ES-I3 (cell line): ENCODE data around the gene KNL1.
"Not testable (repeated sequence)": the region's sequence is repeated elsewhere in the genome, so short reads cannot be mapped to it uniquely, and the experiment has no call there.

Experiments
- H3K36me3 ChIP-seq: 2 replicates; pipeline ENCODE4 v1.6.1; 2013; ENCODE audit warnings: mild to moderate bottlenecking, low read length, control low read depth, moderate library complexity; ENCODE audit not compliant: insufficient read depth
- H3K4me1 ChIP-seq: 2 replicates; pipeline ENCODE4 v1.6.1; 2013; ENCODE audit warnings: mild to moderate bottlenecking, control low read depth, low read length; ENCODE audit not compliant: insufficient read depth
- H3K9ac ChIP-seq: 2 replicates; pipeline ENCODE4 v1.6.1; 2013; ENCODE audit warnings: low read depth, mild to moderate bottlenecking, low read length, moderate library complexity
- H3K9me3 ChIP-seq: 2 replicates; pipeline ENCODE4 v1.6.1; 2013; ENCODE audit warnings: mild to moderate bottlenecking, low read length, moderate library complexity; ENCODE audit not compliant: control insufficient read depth, insufficient read depth

Gene KNL1

GRCh38 chr15:40569129-40569953 is 24.7 kb upstream of the KNL1 start, which contains the start of gene RPUSD2:
Gene RPUSD2, plus strand, starts transcription at chr15:40569299. Its CDS starts 39 bp downstream, at chr15:40569338.
- peak within 1 kb of the TSS; percentile 85 for H3K9ac ChIP-seq
- H3K36me3 ChIP-seq: peaks cover 8% of the 10 kb centered on the region
- peaks cover 5% of the 10 kb centered on the region; the same call in 1 of the 2 replicates for H3K4me1 ChIP-seq
- H3K9me3 ChIP-seq: no peaks in the 10 kb centered on the region

DNA sequence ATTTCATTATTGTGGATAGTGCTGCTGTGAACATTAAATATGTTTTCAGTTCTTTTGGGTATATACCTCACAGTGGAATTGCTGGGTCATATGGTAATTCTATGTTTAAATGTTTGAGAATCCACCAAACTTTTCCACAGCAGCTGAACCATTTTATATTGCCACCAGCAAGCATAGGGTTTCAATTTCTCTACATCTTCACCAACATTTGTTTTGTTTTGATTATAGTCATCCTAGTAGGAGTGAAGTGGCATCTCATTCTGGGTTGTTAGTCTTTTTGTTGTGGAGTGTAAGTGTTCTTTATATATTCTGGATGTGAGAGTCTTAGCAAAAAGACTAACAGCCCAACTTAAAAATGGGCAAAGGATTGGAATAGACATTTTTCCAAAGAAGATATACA is 18.9 kb upstream of the KNL1 start:
- peaks cover 4% of the 10 kb centered on the region; the same call in 1 of the 2 replicates for H3K4me1 ChIP-seq
- H3K9me3 ChIP-seq: no peaks in the 10 kb centered on the region
- no peak overlapping the region for H3K9ac ChIP-seq
- peaks cover 11% of the 10 kb centered on the region for H3K36me3 ChIP-seq

GRCh38 chr15:40576914-40577313 is 17.1 kb upstream of the KNL1 start:
- not testable (repeated sequence) for H3K9ac ChIP-seq, H3K9me3 ChIP-seq, H3K4me1 ChIP-seq
- peaks cover 11% of the 10 kb centered on the region for H3K36me3 ChIP-seq

GRCh38 chr15:40578892-40579291 is 15.2 kb upstream of the KNL1 start:
- H3K36me3 ChIP-seq: peaks cover 7% of the 10 kb centered on the region
- no peak overlapping the region for H3K9ac ChIP-seq
- no peaks in the 10 kb centered on the region for H3K4me1 ChIP-seq
- H3K9me3 ChIP-seq: no peaks in the 10 kb centered on the region

DNA sequence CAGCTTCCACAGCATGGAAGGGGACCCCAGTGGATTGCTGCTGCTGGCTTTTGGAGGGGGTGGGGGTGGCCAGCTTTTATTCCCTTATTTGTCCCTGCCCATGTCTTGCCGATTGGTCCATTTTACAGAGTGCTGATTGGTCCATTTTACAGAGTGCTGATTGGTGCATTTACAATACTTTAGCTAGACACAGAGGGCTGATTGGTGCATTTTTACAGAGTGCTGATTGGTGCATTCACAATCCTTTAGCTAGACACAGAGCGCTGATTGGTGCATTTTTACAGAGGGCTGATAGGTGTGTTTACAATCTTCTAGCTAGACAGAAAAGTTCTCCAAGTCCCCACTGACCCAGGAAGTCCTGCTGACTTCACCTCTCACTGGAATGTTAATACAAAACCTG is 12.3 kb upstream of the KNL1 start:
- not testable (repeated sequence) for H3K36me3 ChIP-seq, H3K4me1 ChIP-seq, H3K9ac ChIP-seq, H3K9me3 ChIP-seq

DNA sequence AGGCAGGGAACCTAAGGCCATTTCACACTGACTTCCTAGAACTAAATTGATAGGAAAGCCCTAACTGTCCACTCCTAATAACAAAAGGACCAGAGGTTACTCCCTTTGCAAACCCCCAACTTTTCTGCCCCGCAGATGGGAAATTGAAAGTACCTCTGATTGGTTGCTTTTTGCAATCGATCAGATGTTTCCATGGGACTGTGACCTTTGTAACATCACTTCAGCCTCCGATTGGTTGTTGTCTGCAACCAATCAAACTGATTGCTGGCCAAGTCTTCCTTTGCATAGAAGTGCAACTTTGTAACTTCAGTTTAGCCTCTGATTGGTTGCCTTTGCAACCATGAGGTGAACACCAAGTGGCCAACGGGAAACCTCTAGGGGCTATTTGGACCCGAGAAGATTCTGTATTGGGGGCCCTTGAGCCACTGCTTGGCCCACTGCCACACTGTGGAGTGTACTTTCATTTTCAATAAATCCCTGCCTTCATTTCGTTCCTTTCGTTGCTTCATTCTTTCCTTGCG is 11.3 kb upstream of the KNL1 start:
- Histone ChIP-seq H3K9ac (peak overlapping the region; percentile 20; the same call in 1 of the 2 replicates), H3K9me3 (no peaks in the 10 kb centered on the region), H3K4me1 (no peaks in the 10 kb centered on the region), H3K36me3 (no peaks in the 10 kb centered on the region)

DNA sequence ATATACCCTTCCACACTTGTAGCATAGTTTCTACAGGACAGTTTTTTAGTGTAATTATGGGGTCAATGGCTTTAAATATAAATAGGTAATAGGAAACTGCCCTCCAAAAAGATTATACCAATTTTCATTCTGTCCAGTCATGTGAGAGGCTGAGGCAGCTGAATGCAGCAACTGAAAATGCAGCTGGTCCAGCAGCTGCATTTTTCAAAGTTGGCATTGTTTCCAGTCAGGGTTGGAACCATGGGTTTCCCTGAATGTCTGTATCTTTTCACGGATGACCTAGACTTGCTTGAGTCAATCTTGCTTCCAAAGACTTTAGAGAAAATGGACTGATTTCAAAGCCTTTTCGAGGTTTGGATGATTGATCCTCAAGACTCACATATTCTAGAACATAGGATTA is 9.9 kb upstream of the KNL1 start:
- no peak overlapping the region for H3K9ac ChIP-seq
- H3K36me3 ChIP-seq: no peaks in the 10 kb centered on the region
- H3K4me1 ChIP-seq: no peaks in the 10 kb centered on the region
- no peaks in the 10 kb centered on the region for H3K9me3 ChIP-seq

DNA sequence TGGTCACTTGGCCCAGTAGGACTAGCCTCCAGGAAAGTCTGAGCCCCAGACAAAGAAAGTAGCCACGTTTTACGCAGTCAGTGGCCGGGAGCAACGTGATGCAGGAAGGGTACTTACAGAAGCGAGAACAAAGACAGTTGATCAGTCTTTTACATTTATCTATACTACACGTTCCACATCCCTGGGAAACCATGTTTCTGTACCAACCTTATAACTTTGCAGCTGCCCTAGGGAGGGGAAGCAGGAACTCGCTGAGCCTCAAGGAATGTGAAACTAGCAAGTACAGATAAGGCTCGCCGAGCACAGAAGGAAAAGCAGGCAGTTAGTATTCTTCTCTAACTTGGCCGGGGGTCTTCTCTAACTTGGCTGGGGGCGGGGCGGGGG is 3.4 kb upstream of the KNL1 start:
- Histone ChIP-seq H3K9me3 (no peaks in the 10 kb centered on the region), H3K4me1 (0 out of 2 replicates have a peak, but pooled peaks cover 3% of the 10 kb centered on the region), H3K36me3 (no peaks in the 10 kb centered on the region), H3K9ac (no peak overlapping the region; the same call in 1 of the 2 replicates)

GRCh38 chr15:40591389-40591788 is 2.7 kb upstream of the KNL1 start:
- H3K4me1 ChIP-seq: 0 out of 2 replicates have a peak, but pooled peaks cover 3% of the 10 kb centered on the region
- no peaks in the 10 kb centered on the region for H3K9me3 ChIP-seq
- peak overlapping the region; percentile 35 for H3K9ac ChIP-seq
- H3K36me3 ChIP-seq: no peaks in the 10 kb centered on the region

DNA sequence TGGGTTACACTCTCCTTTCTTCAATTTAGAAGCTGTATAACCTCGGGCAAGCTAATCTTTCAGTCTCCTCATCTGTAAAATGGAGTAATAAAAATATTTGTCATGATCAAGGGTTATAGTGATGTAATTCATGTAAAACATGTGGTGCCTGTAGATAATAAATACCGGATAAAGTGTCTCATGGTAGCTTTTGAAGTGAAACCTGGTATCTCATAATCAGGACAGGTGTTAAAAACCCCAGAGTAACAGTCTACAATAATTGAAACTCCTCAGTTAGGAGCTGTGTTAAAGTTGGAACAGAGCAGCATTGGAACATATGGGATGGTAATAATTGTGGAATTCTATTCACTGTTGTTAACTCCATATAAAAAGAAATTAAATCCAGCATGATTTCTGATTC is 884 bp upstream of the KNL1 start:
- H3K9ac ChIP-seq: no peak overlapping the region
- H3K36me3 ChIP-seq: no peaks in the 10 kb centered on the region
- no peaks in the 10 kb centered on the region for H3K9me3 ChIP-seq

DNA sequence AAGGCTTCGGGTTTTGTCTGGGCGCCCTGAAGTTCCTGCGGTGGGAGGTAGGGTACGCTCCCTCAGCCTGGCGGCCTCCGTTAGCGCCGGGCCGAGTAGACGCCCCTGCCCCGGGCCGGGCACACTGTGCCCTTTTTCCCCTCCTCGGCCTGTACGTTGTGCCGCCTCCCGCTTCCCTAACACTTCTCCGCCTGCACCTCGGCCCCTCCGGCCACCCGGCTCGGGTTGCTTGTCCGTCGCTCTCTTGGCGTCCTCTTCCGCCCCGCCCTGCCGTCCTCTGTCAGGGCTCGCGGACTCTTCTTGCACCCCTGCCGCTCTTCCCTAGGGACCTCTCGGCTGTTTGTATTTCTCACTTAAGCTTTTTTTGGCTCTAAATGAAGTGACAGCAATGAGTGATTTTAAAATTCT is 384 bp downstream of the KNL1 start:
- Histone ChIP-seq H3K36me3 (no peaks in the 10 kb centered on the region), H3K9me3 (no peaks in the 10 kb centered on the region), H3K9ac (peak overlapping the region; percentile 99), H3K4me1 (0 out of 2 replicates have a peak, but pooled peaks cover 3% of the 10 kb centered on the region)

More for the DNA sequence above, 884 bp upstream of the KNL1 start:
- 0 out of 2 replicates have a peak, but pooled peaks cover 3% of the 10 kb centered on the region for H3K4me1 ChIP-seq

DNA sequence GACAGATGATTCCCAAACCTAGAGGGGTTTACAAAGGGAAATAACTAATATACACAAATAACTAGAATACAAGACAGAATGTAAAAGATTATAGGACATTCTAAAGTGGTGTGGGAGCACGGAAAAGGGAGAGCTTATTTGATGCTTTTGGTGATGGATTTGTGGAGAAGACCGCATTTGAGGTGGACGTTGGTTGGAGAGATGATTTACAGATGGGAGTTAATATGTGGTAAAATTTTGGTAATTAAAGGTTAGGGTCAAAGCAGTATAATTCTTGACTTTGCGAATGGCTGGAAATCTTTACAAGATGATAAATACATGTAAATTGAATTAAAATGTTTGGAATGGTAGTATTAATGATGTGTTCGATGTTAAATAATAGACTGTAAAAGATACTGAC is 1.2 kb downstream of the KNL1 start:
- Histone ChIP-seq H3K9me3 (no peaks in the 10 kb centered on the region), H3K4me1 (0 out of 2 replicates have a peak, but pooled peaks cover 3% of the 10 kb centered on the region), H3K9ac (peak overlapping the region; percentile 99), H3K36me3 (no peaks in the 10 kb centered on the region)

DNA sequence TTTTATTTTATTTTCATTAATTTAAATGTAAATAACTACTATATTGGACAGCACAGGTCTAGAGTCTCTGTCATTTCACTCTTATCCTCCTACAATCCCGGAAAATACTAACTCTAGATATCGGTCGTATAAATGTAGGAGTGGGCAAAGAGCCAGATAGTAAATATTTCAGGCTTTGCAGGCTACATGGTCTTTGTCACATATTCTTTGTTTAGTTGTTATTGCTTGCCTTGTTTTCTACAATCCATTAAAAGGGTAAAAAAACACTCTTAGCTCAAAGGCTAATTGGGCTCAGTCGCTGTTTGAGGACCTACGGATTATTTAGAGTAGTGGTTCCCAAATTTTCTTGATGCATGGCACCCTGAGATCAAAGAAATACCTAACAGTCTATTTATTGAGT is 1.7 kb downstream of the KNL1 start:
- H3K36me3 ChIP-seq: no peaks in the 10 kb centered on the region
- 0 out of 2 replicates have a peak, but pooled peaks cover 3% of the 10 kb centered on the region for H3K4me1 ChIP-seq
- H3K9ac ChIP-seq: no peak overlapping the region
- H3K9me3 ChIP-seq: no peaks in the 10 kb centered on the region

DNA sequence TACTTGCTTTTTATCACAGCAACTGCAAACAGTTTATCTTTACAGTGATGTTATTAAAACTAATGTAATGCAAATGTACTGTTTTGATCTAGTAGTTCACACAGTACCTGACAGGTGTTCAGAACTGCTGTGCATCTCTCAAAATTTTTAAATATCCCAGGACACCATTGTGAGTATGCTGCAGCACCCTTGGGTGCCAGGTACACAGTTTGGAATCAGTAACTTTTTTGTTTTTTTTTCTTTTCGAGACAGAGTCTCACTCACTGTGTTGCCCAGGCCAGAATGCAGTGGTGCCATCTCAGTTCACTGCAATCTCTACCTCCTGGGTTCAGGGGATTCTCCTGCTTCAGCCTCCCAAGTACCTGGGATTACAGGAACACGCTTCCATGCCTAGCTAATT is 3.0 kb downstream of the KNL1 start:
- H3K9ac ChIP-seq: no peak overlapping the region
- no peaks in the 10 kb centered on the region for H3K9me3 ChIP-seq

GRCh38 chr15:40598126-40598525 is 4.1 kb downstream of the KNL1 start:
- H3K9me3 ChIP-seq: no peaks in the 10 kb centered on the region
- no peak overlapping the region for H3K9ac ChIP-seq
- H3K36me3 ChIP-seq: no peaks in the 10 kb centered on the region
- H3K4me1 ChIP-seq: 0 out of 2 replicates have a peak, but pooled peaks cover 3% of the 10 kb centered on the region

More for the DNA sequence above, 3.0 kb downstream of the KNL1 start:
- Histone ChIP-seq H3K4me1 (0 out of 2 replicates have a peak, but pooled peaks cover 3% of the 10 kb centered on the region), H3K36me3 (no peaks in the 10 kb centered on the region)
